ENCODE measurements around the gene OR2L5. TPM values are rescaled to one million over a fixed set of nuclear protein-coding genes. Genes with fewer than 3 reads are reported as not detected.

OR2L5 gene
- polyA plus RNA-seq (2014; cell fraction: cytosol; rRNA removed), result not detected in 2 replicates
- polyA plus RNA-seq (2014; cell fraction: nucleus; rRNA removed), result 0.12 TPM in 1 of 2 replicates, not detected in the other

- no peak for DNase-seq (ENCODE audit: low spot score)
Observed at GRCh38 chr1:248013229-248013710, at the start of gene OR2L5. TSS of gene OR2L5 (plus strand) at chr1:248013660. CDS start at chr1:248021948, 8,288 bp downstream.

DNA sequence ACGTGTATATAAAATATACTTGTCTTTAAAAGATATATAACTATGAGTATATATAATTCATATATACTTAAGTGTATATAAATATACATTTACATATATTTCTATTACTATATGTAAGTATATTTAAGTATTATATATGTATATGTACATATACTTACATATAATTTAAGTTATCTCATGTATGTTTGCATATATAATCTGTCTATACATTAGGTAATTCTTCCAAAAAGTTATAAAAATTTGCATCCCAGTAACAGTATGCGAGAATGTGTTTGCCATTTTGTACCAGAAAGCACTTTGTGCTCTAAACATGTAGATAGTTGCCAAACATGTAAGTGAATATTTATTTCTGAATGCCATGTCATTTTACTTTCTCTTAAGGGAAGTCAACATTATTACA lies 48.5 kb upstream of the OR2L5 start, which contains the start of gene OR2AK2:
Gene OR2AK2, plus strand, starts transcription at position 301 of the 400 bp plus-strand sequence. CDS start 144 bp downstream, outside the sequence.
- DNase-seq (ENCODE audit: low spot score), result no peak

- no peak for DNase-seq (ENCODE audit: low spot score)
Observed at GRCh38 chr1:247966532-247967204, 46.8 kb upstream of the OR2L5 start.

- DNase-seq (ENCODE audit: low spot score), result no peak
Observed at GRCh38 chr1:247992986-247993385, 20.5 kb upstream of the OR2L5 start.

DNA sequence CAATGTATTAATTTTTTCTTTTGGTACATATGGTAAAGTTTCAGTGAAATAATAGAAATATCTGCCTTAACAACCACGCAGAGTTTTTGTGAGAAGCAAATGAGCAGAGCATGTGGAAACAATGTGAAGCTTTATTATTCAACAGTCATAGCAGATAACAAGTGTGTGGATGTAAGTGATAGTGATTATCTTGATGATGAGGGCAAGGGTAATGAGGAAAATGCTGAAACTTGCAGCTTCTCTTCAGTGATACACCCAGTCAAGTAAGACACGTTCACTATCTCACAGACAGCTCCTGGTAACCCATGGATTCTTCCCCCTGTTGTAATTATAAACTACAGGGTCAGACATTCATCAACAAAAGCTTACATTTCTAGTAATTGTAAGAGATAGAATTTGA lies 14.6 kb upstream of the OR2L5 start:
- DNase-seq (ENCODE audit: low spot score), result no peak

- no peak for DNase-seq (ENCODE audit: low spot score)
Observed at GRCh38 chr1:248000169-248000568, 13.3 kb upstream of the OR2L5 start.

DNA sequence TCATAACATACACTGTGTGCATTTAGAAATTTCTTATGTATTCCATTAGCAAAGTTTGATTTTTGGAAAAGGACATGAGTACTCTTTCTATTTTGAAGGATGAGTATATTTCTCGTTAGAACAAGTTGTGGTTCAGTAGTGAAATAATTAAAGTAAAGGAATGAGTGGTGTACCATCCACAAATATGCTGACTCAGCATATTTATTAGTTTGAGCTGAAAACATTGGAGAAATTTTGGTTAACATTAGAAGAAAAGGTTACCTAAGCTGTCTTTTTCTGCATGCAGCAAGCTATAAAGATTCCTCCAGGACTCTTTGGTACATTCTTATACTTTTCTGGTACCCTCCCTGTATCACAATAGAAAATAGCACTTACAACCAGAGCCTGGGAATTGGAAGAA lies 5.7 kb upstream of the OR2L5 start:
- DNase-seq (ENCODE audit: low spot score), result no peak

DNA sequence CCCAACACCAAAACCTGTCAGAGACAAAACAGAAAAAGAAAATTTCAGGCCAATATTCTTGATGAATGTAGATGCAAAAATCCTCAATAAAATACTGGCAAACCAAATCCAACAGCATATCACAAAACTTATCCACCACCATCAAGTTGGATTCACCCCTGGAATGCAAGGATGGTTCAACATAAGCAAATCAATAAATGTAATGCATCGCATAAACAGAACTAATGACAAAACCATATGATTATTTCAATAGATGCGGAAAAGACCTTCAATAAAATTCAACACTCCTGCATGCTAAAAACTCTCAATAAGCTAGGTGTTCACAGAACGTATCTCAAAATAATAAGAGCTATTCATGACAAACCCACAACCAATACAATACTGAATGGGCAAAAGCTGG lies 3.8 kb upstream of the OR2L5 start:
- DNase-seq (ENCODE audit: low spot score), result no peak

GRCh38 chr1:248015803-248016202 lies 2.3 kb downstream of the OR2L5 start:
- DNase-seq (ENCODE audit: low spot score), result no peak

DNA sequence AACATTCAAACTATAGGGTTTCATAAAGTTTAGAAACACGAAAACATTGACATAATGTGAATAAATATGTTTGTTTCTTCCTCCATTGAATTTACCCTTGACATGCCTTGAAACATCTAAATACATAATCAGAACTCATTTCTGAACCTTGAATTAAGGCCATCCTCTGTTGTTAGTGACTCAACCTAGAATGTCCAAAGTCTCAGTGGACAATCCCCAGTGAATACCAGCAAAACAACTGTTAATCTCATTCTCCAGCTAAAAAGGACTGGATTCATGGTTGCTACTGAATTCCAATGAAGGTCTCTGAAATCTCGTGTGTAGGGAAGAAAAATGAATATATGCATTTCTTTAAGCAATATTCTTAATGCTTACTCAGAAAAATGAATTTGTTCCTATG lies 16.3 kb downstream of the OR2L5 start, which contains the start of gene OR2L2:
Gene OR2L2, plus strand, starts transcription at position 301 of the 400 bp plus-strand sequence. CDS start 8,198 bp downstream, outside the sequence.
- DNase-seq (ENCODE audit: low spot score), result no peak

DNA sequence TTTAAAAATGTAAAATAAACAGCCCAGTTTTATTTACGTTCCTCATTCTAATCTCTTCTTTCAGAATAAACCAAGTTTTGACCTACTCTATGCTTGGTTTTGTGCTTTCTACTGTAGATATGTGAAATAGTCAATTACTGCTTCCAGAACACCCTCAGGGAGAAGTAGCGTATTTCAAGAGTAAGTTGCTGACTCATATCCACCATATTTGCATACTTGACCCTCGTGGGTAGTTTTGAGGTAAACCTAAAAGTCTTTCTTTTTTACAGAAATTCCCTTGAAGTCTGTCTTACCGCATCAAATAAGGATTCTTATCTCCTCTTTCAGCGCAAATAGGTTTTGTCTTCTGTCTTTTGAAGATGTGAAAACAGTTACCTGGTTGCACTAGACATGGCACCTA lies 31.7 kb downstream of the OR2L5 start:
- DNase-seq (ENCODE audit: low spot score), result no peak

- DNase-seq (ENCODE audit: low spot score), result no peak
Observed at GRCh38 chr1:248046536-248046935, 33.1 kb downstream of the OR2L5 start, which contains the start of gene OR2L3. TSS of gene OR2L3 (plus strand) at chr1:248046836. CDS start at chr1:248060682, 13,846 bp downstream.

GRCh38 chr1:248047008-248047407 lies 33.5 kb downstream of the OR2L5 start:
- no peak for DNase-seq (ENCODE audit: low spot score)

GRCh38 chr1:248054671-248055070 lies 41.2 kb downstream of the OR2L5 start:
- no peak for DNase-seq (ENCODE audit: low spot score)

GRCh38 chr1:248055261-248055660 lies 41.8 kb downstream of the OR2L5 start:
- no peak for DNase-seq (ENCODE audit: low spot score)

- no peak for DNase-seq (ENCODE audit: low spot score)
Observed at GRCh38 chr1:248065071-248065470, 51.6 kb downstream of the OR2L5 start.

GRCh38 chr1:248065604-248066003 lies 52.1 kb downstream of the OR2L5 start:
- no peak for DNase-seq (ENCODE audit: low spot score)

Small RNA genes within 50 kb of the gene (small RNA-seq; reads per million reads assigned to genes)
- 0 reads per million in 2 experiments for gene RF00019
